GM21390 (cell line): ENCODE measurements around the gene RNU2-63P.
"Not testable (repeated sequence)": the region's sequence is repeated elsewhere in the genome, so short reads cannot be mapped to it uniquely, and the experiment has no call there.

Source experiments
- ATAC-seq: cut with Tn5 transposase; IDR thresholded peaks from one replicate; pipeline ENCODE4 v1.9.1; 2021; ENCODE audit not compliant: unreplicated experiment

The RNU2-63P gene

GRCh38 chr2:87987473-87987872 is 28.9 kb downstream of the RNU2-63P start:
- not testable (repeated sequence) for ATAC-seq

DNA sequence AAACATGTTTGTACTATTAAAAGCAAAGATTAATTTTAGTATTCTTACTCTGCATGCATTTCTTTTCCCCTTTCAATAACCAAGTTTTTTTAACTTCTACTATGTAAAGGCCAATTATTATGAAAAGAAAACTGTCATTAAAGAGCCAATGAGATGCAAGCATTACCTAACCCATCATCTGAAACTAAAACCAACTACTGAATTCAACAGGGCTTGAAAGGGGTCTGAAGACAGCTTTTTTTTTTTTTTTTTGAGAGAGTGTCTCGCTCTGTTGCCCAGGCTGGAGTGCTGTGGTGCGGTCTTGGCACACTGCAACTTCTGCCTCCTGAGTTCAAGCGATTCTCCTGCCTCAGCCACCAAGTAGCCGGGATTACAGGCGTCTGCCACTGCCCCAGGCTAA is 30.4 kb downstream of the RNU2-63P start:
- ATAC-seq = not testable (repeated sequence)

DNA sequence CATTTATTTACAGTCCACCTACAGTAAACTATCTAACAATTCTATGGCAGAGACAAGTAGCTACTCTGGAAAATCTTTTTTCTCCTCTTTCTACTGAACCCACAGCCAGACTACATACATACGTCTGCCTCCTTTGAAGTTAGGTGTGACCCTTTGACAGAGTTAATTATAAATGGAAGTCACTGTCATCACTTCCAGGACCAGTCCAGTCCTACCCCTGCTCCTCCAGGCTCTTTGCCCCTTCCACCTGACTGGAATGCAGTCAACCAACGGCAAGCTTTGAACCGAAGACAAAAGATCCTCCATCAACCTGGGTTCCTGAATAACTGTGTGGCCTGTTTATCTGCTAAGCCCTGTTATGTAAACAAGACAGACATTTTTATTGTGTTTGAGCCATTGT is 35.2 kb downstream of the RNU2-63P start:
- not testable (repeated sequence) for ATAC-seq

DNA sequence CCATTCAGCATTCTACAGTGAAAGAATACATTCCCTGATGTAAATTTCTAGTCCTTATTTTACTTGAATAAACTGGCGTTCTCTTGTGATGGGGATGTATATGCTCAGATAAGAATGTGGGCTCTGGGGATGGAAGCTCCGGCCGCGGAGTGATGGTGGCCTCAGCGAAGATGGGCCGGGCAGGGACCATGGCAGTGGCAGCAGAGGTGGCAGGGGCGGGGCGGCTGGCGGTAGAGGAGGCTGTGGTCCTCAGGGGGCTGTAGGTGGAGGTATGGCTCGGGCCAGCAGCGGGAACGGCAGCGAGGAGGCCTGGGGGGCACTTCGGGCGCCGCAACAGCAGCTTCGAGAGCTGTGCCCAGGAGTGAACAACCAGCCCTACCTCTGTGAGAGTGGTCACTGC is 44.0 kb downstream of the RNU2-63P start:
- ATAC-seq = not testable (repeated sequence)
